DOHH2 (cell line): Measurements from ENCODE around the gene STIM2.
A peak's percentile ranks its signal among the peaks of the same experiment; 100 is the strongest.

Experiments
- H3F3A ChIP-seq: fragments of 200-600 bp; sonication (generic), shearing (Covaris generic); 2 replicates; pipeline ENCODE4 v1.6.0; 2016; ENCODE audit warnings: antibody characterized with exemption, mild to moderate bottlenecking; ENCODE audit not compliant: control insufficient read depth, insufficient read depth
- H3K27ac ChIP-seq: fragments of 200-600 bp; sonication (generic); 2 replicates; pipeline ENCODE4 v1.5.1; 2014; ENCODE audit warnings: low read depth, mild to moderate bottlenecking, low read length, moderate library complexity
- H3K27me3 ChIP-seq: fragments of 200-600 bp; sonication (generic); 2 replicates; pipeline ENCODE4 v1.6.1; 2014; ENCODE audit warnings: mild to moderate bottlenecking, low read length, mixed read lengths; ENCODE audit not compliant: control insufficient read depth
- H3K36me3 ChIP-seq: fragments of 200-600 bp; sonication (generic); 2 replicates; pipeline ENCODE4 v1.6.1; 2014; ENCODE audit warnings: mild to moderate bottlenecking, low read length, moderate library complexity, mixed read lengths; ENCODE audit not compliant: control insufficient read depth
- H3K4me1 ChIP-seq: fragments of 200-600 bp; sonication (generic); 2 replicates; pipeline ENCODE4 v1.6.1; 2014; ENCODE audit warnings: mild to moderate bottlenecking, low read length, mixed read lengths; ENCODE audit not compliant: control insufficient read depth
- H3K4me2 ChIP-seq: fragments of 200-600 bp; sonication (generic); 2 replicates; pipeline ENCODE4 v1.6.0; 2014; ENCODE audit warnings: mild to moderate bottlenecking, low read length, moderate library complexity
- H3K4me3 ChIP-seq: fragments of 200-600 bp; sonication (generic); 2 replicates; pipeline ENCODE4 v1.5.1; 2014; ENCODE audit warnings: mild to moderate bottlenecking, low read length, mixed read lengths
- H3K79me2 ChIP-seq: fragments of 200-600 bp; sonication (generic); 2 replicates; pipeline ENCODE4 v1.6.1; 2014; ENCODE audit warnings: mild to moderate bottlenecking, low read length, mixed read lengths; ENCODE audit not compliant: control insufficient read depth
- H3K9me2 ChIP-seq: fragments of 200-600 bp; sonication (generic); replicated peaks from 2 replicates; pipeline ENCODE4 v1.6.1; 2014; ENCODE audit warnings: mild to moderate bottlenecking, low read length, mixed read lengths; ENCODE audit not compliant: control insufficient read depth
- H3K9me3 ChIP-seq: fragments of 200-600 bp; sonication (generic); 2 replicates; pipeline ENCODE4 v1.6.1; 2014; ENCODE audit warnings: antibody characterized with exemption, low read length, mixed read lengths; ENCODE audit not compliant: control insufficient read depth, insufficient read depth
- H4K20me1 ChIP-seq: fragments of 200-600 bp; sonication (generic); 2 replicates; pipeline ENCODE4 v1.6.0; 2014; ENCODE audit warnings: low read depth, mild to moderate bottlenecking, antibody characterized with exemption, low read length, moderate library complexity; ENCODE audit not compliant: control insufficient read depth, insufficient read depth
- EZH2phosphoT487 ChIP-seq: fragments of 200-600 bp; sonication (generic); IDR thresholded peaks from 2 replicates; pipeline ENCODE4 v1.6.1; 2017; ENCODE audit warnings: borderline replicate concordance, mild to moderate bottlenecking, antibody characterized with exemption, low read length, moderate library complexity, mixed read lengths
- TF ChIP-seq, protein P1 (sequence below): fragments of 200-600 bp; sonication (generic); IDR thresholded peaks from one replicate; pipeline ENCODE4 v1.5.1; 2014; ENCODE audit warnings: antibody characterized with exemption, mild to moderate bottlenecking, low read depth, low read length; ENCODE audit not compliant: poor library complexity, severe bottlenecking

STIM2 gene

DNA sequence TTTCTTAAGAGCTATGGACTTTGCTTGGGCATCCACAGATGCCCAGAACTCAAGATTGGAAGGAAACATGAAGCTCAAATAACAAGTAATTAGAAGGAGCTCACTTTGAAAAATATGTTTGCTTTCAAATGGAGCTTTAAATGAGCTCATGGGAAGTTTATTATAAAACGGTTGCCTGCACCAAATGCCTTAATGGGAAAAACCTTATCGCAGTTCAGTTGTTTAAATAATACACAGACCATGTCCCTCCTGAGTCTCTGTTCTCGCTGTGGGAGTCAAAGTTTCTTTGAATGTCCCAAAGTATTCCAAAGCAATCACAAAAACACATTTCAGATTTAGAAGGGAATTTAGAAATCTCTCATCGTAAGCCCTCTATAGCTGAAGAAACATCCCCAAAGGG is 31.6 kb upstream of the STIM2 start:
- Histone ChIP-seq H3K27me3 (no peaks in the 10 kb centered on the region), H3K27ac (peak overlapping the region; percentile 99), H3K9me3 (peaks cover under 1% of the 10 kb centered on the region), H3K9me2 (no peaks in the 10 kb centered on the region), H3K79me2 (0 out of 2 replicates have a peak, but pooled peaks cover 4% of the 10 kb centered on the region), H4K20me1 (no peaks in the 10 kb centered on the region), H3K4me2 (peak overlapping the region; percentile 96), H3K4me1 (peaks cover 95% of the 10 kb centered on the region), H3F3A (peaks cover 40% of the 10 kb centered on the region), H3K36me3 (peaks cover 19% of the 10 kb centered on the region), H3K4me3 (peak overlapping the region; percentile 71)
- no peak for TF ChIP-seq EZH2phosphoT487
- TF ChIP-seq, protein P1, sequence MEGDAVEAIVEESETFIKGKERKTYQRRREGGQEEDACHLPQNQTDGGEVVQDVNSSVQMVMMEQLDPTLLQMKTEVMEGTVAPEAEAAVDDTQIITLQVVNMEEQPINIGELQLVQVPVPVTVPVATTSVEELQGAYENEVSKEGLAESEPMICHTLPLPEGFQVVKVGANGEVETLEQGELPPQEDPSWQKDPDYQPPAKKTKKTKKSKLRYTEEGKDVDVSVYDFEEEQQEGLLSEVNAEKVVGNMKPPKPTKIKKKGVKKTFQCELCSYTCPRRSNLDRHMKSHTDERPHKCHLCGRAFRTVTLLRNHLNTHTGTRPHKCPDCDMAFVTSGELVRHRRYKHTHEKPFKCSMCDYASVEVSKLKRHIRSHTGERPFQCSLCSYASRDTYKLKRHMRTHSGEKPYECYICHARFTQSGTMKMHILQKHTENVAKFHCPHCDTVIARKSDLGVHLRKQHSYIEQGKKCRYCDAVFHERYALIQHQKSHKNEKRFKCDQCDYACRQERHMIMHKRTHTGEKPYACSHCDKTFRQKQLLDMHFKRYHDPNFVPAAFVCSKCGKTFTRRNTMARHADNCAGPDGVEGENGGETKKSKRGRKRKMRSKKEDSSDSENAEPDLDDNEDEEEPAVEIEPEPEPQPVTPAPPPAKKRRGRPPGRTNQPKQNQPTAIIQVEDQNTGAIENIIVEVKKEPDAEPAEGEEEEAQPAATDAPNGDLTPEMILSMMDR: no peak

DNA sequence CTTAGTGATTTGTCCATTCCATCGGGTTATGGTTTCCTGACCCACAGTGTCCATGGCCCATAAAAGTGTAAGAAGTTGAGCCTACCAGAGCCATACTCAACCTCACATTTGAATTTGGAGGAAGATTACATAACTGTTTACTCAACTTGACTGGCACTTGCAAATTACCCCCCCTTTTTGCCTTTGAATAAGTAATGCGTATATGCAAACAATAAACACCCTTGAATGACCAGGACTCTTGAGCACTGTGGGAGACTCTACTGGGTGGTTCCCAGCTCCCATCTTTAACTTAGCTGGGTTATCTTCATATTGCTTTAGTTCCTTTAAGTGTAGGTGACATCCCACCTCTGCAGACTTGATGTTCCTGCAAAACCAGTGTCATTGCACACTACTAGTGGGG is 30.6 kb upstream of the STIM2 start:
- Histone ChIP-seq H3K27ac (peak overlapping the region; percentile 99), H4K20me1 (no peaks in the 10 kb centered on the region), H3K9me3 (no peaks in the 10 kb centered on the region), H3K79me2 (0 out of 2 replicates have a peak, but pooled peaks cover 4% of the 10 kb centered on the region), H3K27me3 (no peaks in the 10 kb centered on the region), H3F3A (peaks cover 40% of the 10 kb centered on the region), H3K36me3 (peaks cover 18% of the 10 kb centered on the region), H3K4me2 (peak overlapping the region; percentile 96), H3K4me1 (peaks cover 87% of the 10 kb centered on the region), H3K4me3 (peak overlapping the region; percentile 71), H3K9me2 (no peaks in the 10 kb centered on the region)
- TF ChIP-seq, protein P1: no peak
- no peak for TF ChIP-seq EZH2phosphoT487

DNA sequence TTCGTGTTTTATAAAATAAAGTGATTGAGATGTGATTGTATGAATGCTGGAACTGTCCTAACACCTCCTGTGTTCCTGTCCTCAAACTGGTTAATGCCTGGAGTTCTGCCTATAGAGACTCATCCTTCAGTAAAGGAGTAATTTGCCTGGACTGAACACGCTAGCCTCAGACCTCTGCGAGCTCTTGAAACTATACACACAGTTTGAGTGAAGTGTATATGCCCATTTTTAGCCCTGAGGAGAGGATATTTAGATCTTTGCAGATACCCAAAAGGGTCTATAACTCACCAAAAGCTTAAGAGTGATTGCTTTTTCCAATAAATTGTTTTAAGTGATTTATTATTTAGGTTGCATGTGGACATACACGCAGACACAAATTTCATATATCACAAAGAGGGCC is 29.9 kb upstream of the STIM2 start:
- Histone ChIP-seq H3K9me3 (no peaks in the 10 kb centered on the region), H3K36me3 (peaks cover 18% of the 10 kb centered on the region), H3K4me2 (peak overlapping the region; percentile 96), H3F3A (peaks cover 40% of the 10 kb centered on the region), H3K4me3 (peak overlapping the region; percentile 71), H3K27me3 (no peaks in the 10 kb centered on the region), H3K9me2 (no peaks in the 10 kb centered on the region), H3K79me2 (0 out of 2 replicates have a peak, but pooled peaks cover 4% of the 10 kb centered on the region), H3K27ac (peak overlapping the region; percentile 99), H4K20me1 (no peaks in the 10 kb centered on the region), H3K4me1 (peaks cover 80% of the 10 kb centered on the region)
- TF ChIP-seq EZH2phosphoT487: no peak
- TF ChIP-seq, protein P1: no peak
